DOHH2 (cell line): ENCODE measurements around the gene SIMC1.
"Not testable (repeated sequence)": the region's sequence is repeated elsewhere in the genome, so short reads cannot be mapped to it uniquely, and the experiment has no call there.

ENCODE experiments used
- EZH2phosphoT487 ChIP-seq: fragments of 200-600 bp; sonication (generic); IDR thresholded peaks from 2 replicates; pipeline ENCODE4 v1.6.1; 2017; ENCODE audit warnings: borderline replicate concordance, mild to moderate bottlenecking, antibody characterized with exemption, low read length, moderate library complexity, mixed read lengths
- TF ChIP-seq, protein P1 (sequence below): fragments of 200-600 bp; sonication (generic); IDR thresholded peaks from one replicate; pipeline ENCODE4 v1.5.1; 2014; ENCODE audit warnings: antibody characterized with exemption, mild to moderate bottlenecking, low read depth, low read length; ENCODE audit not compliant: poor library complexity, severe bottlenecking

DNA sequence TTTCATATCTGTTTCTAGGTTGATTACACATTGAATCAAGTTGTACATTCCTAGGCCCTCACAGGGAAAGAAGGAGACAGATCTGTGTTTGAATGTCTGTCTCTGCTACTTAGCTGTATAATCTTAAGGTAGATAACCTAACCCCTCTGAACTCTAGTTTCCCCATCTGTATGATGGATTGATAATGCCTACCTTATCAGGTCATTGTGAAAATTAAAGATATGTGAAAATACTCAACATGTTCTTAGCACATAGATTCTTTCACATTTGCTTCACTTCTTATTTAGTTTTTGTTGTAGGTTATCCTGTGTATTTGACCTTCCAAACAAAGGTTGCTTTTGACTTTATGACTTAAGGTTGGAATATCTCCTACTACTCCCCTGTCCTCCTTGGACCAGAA lies 50.8 kb downstream of the SIMC1 start:
- TF ChIP-seq, protein P1, sequence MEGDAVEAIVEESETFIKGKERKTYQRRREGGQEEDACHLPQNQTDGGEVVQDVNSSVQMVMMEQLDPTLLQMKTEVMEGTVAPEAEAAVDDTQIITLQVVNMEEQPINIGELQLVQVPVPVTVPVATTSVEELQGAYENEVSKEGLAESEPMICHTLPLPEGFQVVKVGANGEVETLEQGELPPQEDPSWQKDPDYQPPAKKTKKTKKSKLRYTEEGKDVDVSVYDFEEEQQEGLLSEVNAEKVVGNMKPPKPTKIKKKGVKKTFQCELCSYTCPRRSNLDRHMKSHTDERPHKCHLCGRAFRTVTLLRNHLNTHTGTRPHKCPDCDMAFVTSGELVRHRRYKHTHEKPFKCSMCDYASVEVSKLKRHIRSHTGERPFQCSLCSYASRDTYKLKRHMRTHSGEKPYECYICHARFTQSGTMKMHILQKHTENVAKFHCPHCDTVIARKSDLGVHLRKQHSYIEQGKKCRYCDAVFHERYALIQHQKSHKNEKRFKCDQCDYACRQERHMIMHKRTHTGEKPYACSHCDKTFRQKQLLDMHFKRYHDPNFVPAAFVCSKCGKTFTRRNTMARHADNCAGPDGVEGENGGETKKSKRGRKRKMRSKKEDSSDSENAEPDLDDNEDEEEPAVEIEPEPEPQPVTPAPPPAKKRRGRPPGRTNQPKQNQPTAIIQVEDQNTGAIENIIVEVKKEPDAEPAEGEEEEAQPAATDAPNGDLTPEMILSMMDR, result not testable (repeated sequence)
- not testable (repeated sequence) for TF ChIP-seq EZH2phosphoT487
